Gastrocnemius medialis (tissue), 4 donors: ENCODE results near the gene AKAP13. TPM values are rescaled to one million over a fixed set of nuclear protein-coding genes. Genes with fewer than 3 reads are reported as not detected.
"Not testable (repeated sequence)": the region's sequence is repeated elsewhere in the genome, so short reads cannot be mapped to it uniquely, and the experiment has no call there.

ENCODE experiments used
- ATAC-seq, 2 donors: fragments of 150-250 bp; one replicate each; pipeline ENCODE4 v1.9.1; 2016
- DNase-seq, 2 donors: peaks; one replicate each; pipeline ENCODE4 v3.0.0-alpha.2; 2019
- H3K27ac ChIP-seq, 4 donors: fragments of 200-600 bp; sonication (generic); 1 replicate in 1 of 4; 2 replicates in 3 of 4; pipeline ENCODE4 v1.5.1; 2016 to 2018; ENCODE audit warnings: mild to moderate bottlenecking in 2 of 4, moderate library complexity in 1 of 4
- H3K27me3 ChIP-seq, 3 donors: fragments of 200-600 bp; sonication (generic) in 2 of 3; 1 replicate in 1 of 3; 2 replicates in 2 of 3; pipeline versions ENCODE4 v1.5.1 to v1.6.0; 2016 to 2019; ENCODE audit warnings: mild to moderate bottlenecking in 1 of 3, moderate library complexity in 1 of 3
- H3K36me3 ChIP-seq, 2 donors: fragments of 200-600 bp; sonication (generic) in 1 of 2; one replicate each; pipeline ENCODE4 v1.5.1; 2017 to 2018
- H3K4me1 ChIP-seq, 2 donors: fragments of 200-600 bp; sonication (generic) in 1 of 2; one replicate each; pipeline ENCODE4 v1.5.1; 2016 to 2017; ENCODE audit warnings: mild to moderate bottlenecking in 2 of 2
- H3K4me3 ChIP-seq, 4 donors: fragments of 200-600 bp; sonication (generic) in 3 of 4; 1 replicate in 1 of 4; 2 replicates in 3 of 4; pipeline ENCODE4 v1.5.1; 2016 to 2019; ENCODE audit warnings: mild to moderate bottlenecking in 2 of 4
- H3K9me3 ChIP-seq, 3 donors: fragments of 200-600 bp; sonication (generic) in 2 of 3; 1 replicate in 1 of 3; 2 replicates in 2 of 3; pipeline ENCODE4 v1.5.1; 2016 to 2019
- POLR2A ChIP-seq, 2 donors: fragments of 450-650 bp; IDR thresholded peaks; one replicate each; pipeline ENCODE4 v1.6.1; 2017; ENCODE audit warnings: antibody characterized with exemption in 2 of 2, mild to moderate bottlenecking in 2 of 2, moderate library complexity in 2 of 2
- in situ Hi-C, 4 donors: fragments of 200-750 bp; cut with MboI; loops; one replicate each; pipeline versions ENCODE4 v1.15.0 to v1.8.0; 2017; ENCODE audit warnings: low sequenced_read_pairs in 4 of 4
- intact Hi-C: fragments of 100-400 bp; cut with DNase I; formaldehyde crosslinking; loops from one replicate; pipeline ENCODE4 v1.15.1; 2023; ENCODE audit warnings: low total_unique reads
- total RNA-seq, 4 donors: library from RNA; depleted of rRNA; stranded (reverse); fragments of >200 nt; gene quantifications; one replicate each; pipeline versions ENCODE4 v1.1.0 to v1.2.3, GENCODE V29; 2016
- TF ChIP-seq, protein P1 (sequence below), 5 experiments: fragments of 450-650 bp in 3 of 5; fragments of 200-600 bp in 2 of 5; sonication (generic) in 2 of 5; IDR thresholded peaks in 4 of 5; conservative IDR thresholded peaks in 1 of 5; 1 replicate in 4 of 5; 2 replicates in 1 of 5; pipeline ENCODE4 v1.5.1; 2016 to 2019; ENCODE audit warnings: antibody characterized with exemption in 5 of 5, mild to moderate bottlenecking in 3 of 5, moderate library complexity in 3 of 5

The AKAP13 gene
- total RNA-seq, 4 donors from 2014 or later: 127 to 481 (median 172) TPM

DNA sequence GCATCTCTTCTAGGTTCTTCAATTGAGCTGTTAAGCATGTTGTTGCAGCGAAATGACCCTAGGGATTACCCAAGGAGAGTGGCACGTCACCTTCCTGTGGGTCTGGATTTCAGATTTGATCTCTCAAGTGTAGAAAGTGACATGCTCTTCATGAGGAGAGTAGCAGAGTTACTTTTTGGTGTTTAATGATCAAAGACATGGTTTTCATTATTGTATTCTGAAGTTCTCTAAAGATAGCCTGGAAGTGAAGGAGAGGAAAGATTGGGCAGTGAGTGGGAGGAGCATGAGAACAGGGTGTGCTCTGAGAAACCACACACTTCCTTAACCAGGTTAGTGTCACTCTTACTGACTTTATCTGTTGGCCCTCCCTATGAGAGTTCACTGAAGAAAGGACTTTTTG is 153.6 kb downstream of the AKAP13 start:
- intact Hi-C loops: no loop called here
- DNase-seq: no peak
- ATAC-seq: no peak
- in situ Hi-C loops: no loop called here
- no peak overlapping the region for H3K27ac ChIP-seq
- peaks cover 0 to 13% of the 10 kb centered on the region in 2 donors for H3K36me3 ChIP-seq
- no peaks in the 10 kb centered on the region for H3K9me3 ChIP-seq
- no peaks in the 10 kb centered on the region for H3K4me1 ChIP-seq
- no peak for TF ChIP-seq POLR2A (IDR thresholded peaks at IDR 0.05)
- TF ChIP-seq, protein P1, sequence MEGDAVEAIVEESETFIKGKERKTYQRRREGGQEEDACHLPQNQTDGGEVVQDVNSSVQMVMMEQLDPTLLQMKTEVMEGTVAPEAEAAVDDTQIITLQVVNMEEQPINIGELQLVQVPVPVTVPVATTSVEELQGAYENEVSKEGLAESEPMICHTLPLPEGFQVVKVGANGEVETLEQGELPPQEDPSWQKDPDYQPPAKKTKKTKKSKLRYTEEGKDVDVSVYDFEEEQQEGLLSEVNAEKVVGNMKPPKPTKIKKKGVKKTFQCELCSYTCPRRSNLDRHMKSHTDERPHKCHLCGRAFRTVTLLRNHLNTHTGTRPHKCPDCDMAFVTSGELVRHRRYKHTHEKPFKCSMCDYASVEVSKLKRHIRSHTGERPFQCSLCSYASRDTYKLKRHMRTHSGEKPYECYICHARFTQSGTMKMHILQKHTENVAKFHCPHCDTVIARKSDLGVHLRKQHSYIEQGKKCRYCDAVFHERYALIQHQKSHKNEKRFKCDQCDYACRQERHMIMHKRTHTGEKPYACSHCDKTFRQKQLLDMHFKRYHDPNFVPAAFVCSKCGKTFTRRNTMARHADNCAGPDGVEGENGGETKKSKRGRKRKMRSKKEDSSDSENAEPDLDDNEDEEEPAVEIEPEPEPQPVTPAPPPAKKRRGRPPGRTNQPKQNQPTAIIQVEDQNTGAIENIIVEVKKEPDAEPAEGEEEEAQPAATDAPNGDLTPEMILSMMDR (IDR thresholded peaks at IDR 0.05 in 4 of 5, conservative IDR thresholded peaks at IDR 0.05 in 1 of 5): no peak
- H3K27me3 ChIP-seq: no peaks in the 10 kb centered on the region
- no peak overlapping the region for H3K4me3 ChIP-seq

DNA sequence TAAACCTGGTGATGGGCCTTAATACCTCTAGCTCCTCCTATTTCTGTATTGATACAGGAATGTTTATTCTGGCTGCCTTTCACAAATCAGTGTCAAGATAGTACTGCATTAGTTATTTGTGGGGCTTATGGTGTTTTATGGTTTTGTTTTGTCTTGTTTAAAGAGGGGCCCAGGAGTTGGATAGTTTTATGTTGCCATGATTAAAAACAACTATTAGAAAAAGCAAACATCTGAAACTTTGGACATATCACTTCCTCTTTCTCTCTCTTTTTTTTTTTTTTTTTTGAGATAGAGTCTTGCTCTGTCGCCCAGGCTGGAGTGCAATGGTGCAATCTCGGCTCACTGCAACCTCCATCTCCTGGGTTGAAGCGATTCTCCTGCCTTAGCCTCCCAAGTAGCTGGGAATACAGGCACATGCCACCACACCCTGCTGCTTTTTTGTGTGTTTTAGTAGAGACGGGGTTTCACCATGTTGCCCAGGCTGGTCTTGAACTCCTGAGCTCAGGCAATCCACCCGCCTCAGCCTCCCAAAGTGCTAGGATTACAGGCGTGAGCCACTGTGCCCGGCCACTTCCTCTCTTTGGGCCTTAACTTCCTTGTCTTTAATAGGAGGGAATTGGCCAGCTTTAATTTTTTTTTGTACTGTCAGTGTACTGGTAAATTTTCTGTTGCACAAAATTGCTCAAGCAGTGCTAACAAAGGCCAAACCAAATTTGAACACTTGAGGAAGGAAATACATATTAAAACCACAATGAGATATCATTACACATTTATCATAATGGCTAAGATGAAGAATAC is 155.3 kb downstream of the AKAP13 start:
- H3K4me3 ChIP-seq, H3K4me1 ChIP-seq, intact Hi-C loops, H3K27me3 ChIP-seq, in situ Hi-C loops, ATAC-seq, H3K27ac ChIP-seq, H3K9me3 ChIP-seq: not testable (repeated sequence)
- peak in 1 of 2 donors; percentile 23 for DNase-seq
- peaks cover 0 to 13% of the 10 kb centered on the region in 2 donors for H3K36me3 ChIP-seq

DNA sequence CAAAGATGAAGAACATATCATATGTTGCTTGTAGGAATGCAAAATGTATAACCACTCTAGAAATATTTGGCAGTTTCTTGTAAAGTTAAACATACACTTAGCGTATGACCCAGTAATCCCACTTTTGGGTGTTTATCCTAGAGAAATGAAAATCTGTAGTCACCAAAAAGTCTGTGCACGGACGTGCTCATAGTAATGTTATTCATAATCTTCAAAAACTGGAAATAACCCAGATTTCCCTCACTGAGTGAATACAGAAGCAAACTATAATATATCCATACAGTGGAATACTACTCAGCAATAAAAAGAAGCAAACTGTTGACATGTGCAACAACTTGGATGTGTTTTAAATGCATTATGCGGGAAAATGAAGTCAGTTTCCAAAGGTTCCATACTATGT is 155.9 kb downstream of the AKAP13 start:
- ATAC-seq (no peak), DNase-seq (no peak)
- Histone ChIP-seq H3K27ac (no peak overlapping the region), H3K36me3 (peaks cover 0 to 13% of the 10 kb centered on the region in 2 donors), H3K4me3 (no peak overlapping the region), H3K27me3 (no peaks in the 10 kb centered on the region), H3K4me1 (no peaks in the 10 kb centered on the region), H3K9me3 (no peaks in the 10 kb centered on the region)
- intact Hi-C loops (no loop called here), in situ Hi-C loops (no loop called here)
- TF ChIP-seq POLR2A (IDR thresholded peaks at IDR 0.05): no peak
- TF ChIP-seq, protein P1 (IDR thresholded peaks at IDR 0.05 in 4 of 5, conservative IDR thresholded peaks at IDR 0.05 in 1 of 5): no peak

- no peaks in the 10 kb centered on the region for H3K9me3 ChIP-seq
- H3K36me3 ChIP-seq: peaks cover 0 to 6% of the 10 kb centered on the region in 2 donors
- in situ Hi-C loops: no loop called here
- intact Hi-C loops: no loop called here
- H3K27me3 ChIP-seq: no peaks in the 10 kb centered on the region
- no peaks in the 10 kb centered on the region for H3K4me1 ChIP-seq
- no peak overlapping the region for H3K27ac ChIP-seq
- H3K4me3 ChIP-seq: no peak overlapping the region
- DNase-seq (no peak), ATAC-seq (no peak)
- TF ChIP-seq, protein P1 (IDR thresholded peaks at IDR 0.05 in 4 of 5, conservative IDR thresholded peaks at IDR 0.05 in 1 of 5): no peak
- no peak for TF ChIP-seq POLR2A (IDR thresholded peaks at IDR 0.05)
These were observed 159.1 kb downstream of the AKAP13 start for GRCh38 chr15:85539491-85539890.

- in situ Hi-C loops: no loop called here
- Histone ChIP-seq H3K36me3 (no peaks in the 10 kb centered on the region), H3K27ac (no peak overlapping the region), H3K4me3 (no peak overlapping the region), H3K4me1 (no peaks in the 10 kb centered on the region), H3K9me3 (no peaks in the 10 kb centered on the region), H3K27me3 (no peaks in the 10 kb centered on the region)
- ATAC-seq: no peak
- intact Hi-C loops: no loop called here
- no peak for DNase-seq
- TF ChIP-seq, protein P1 (IDR thresholded peaks at IDR 0.05 in 4 of 5, conservative IDR thresholded peaks at IDR 0.05 in 1 of 5): no peak
- TF ChIP-seq POLR2A (IDR thresholded peaks at IDR 0.05): no peak
These were observed 159.8 kb downstream of the AKAP13 start for GRCh38 chr15:85540085-85540797.
